ENCODE data around the gene VSIG10. TPM values are rescaled to one million over a fixed set of nuclear protein-coding genes. Genes with fewer than 3 reads are reported as not detected.

The VSIG10 gene
- total and polyA plus RNA-seq, 2 of the 4 experiments (the other 2 are of a cell fraction) = 5.9 to 10.0 TPM

- ATAC-seq (ENCODE audit: low read depth) (no peak), DNase-seq (no peak)
- H2AFZ ChIP-seq (replicated peaks; ENCODE audit: low read length, poor library complexity) = no peak overlapping the region
- no peaks in the 10 kb centered on the region for H3K36me3 ChIP-seq (ENCODE audit: control insufficient read depth, insufficient read depth, low read length)
- no peak overlapping the region for H3K4me3 ChIP-seq (ENCODE audit: insufficient read depth, low read depth, low read length)
- dilution Hi-C loops (cut with HindIII; ENCODE audit: low sequenced_read_pairs, unreplicated experiment) = no loop called here
- no peak overlapping the region for H3K4me2 ChIP-seq (ENCODE audit: low read depth, low read length)
- no peak overlapping the region for H2AK5ac ChIP-seq (ENCODE audit: low read depth, low read length)
- no peak overlapping the region for H3K56ac ChIP-seq (ENCODE audit: extremely low read depth, insufficient read depth, low read length)
- no peak overlapping the region for H2BK15ac ChIP-seq (ENCODE audit: low read depth, low read length)
- H2BK120ac ChIP-seq (ENCODE audit: low read depth, low read length) = no peak overlapping the region
- H3K4me1 ChIP-seq (ENCODE audit: control insufficient read depth, insufficient read depth, low read length) = no peaks in the 10 kb centered on the region
- ChIA-PET CTCF (no interaction called here), POLR2A (ENCODE audit: unreplicated experiment) (no interaction called here)
- WGBS, 2 experiments (ENCODE audit: extremely low coverage in 2 of 2, insufficient read length in 1 of 2) = no CpG with 5 or more reads among the region's 5 CpGs
- no peak overlapping the region for H4K5ac ChIP-seq (ENCODE audit: low read depth, low read length)
- no peak overlapping the region for H3K23ac ChIP-seq (ENCODE audit: low read depth, low read length)
- no peaks in the 10 kb centered on the region for H3K27me3 ChIP-seq (ENCODE audit: control insufficient read depth, insufficient read depth, low read length)
- TF ChIP-seq MAZ (IDR thresholded peaks at IDR 0.05; ENCODE audit: borderline replicate concordance, low read depth, low read length) (no peak), RFX5 (IDR thresholded peaks at IDR 0.05; ENCODE audit: low read depth, low read length) (no peak), CEBPB (IDR thresholded peaks at IDR 0.05; ENCODE audit: low read depth, low read length) (no peak), MAFK (IDR thresholded peaks at IDR 0.05; ENCODE audit: low read depth, low read length) (no peak)
- no peaks in the 10 kb centered on the region for H4K20me1 ChIP-seq (ENCODE audit: insufficient read depth, low read length)
- no peak overlapping the region for H3K9ac ChIP-seq (ENCODE audit: low read depth, low read length)
- in situ Hi-C loops (cut with MboI; ENCODE audit: low sequenced_read_pairs) = loop anchor here (25.0 kb wide), 1 partner anchor 266 kb away; no protein-coding TSS in a partner anchor
- intact Hi-C loops (cut with micrococcal nuclease) = no loop called here
- H3K9me3 ChIP-seq (ENCODE audit: control insufficient read depth, insufficient read depth, low read length) = no peaks in the 10 kb centered on the region
- no peak overlapping the region for H2BK20ac ChIP-seq (ENCODE audit: low read depth, low read length)
- H3K18ac ChIP-seq (ENCODE audit: low read depth, low read length) = no peak overlapping the region
- no peak overlapping the region for H2AK9ac ChIP-seq (replicated peaks; ENCODE audit: low read depth, low read length, poor library complexity)
- no peak overlapping the region for H2BK5ac ChIP-seq (ENCODE audit: low read depth, low read length, poor library complexity, severe bottlenecking)
- no peak overlapping the region for H3K14ac ChIP-seq (replicated peaks; ENCODE audit: low read depth, low read length)
- H3K9me1 ChIP-seq (ENCODE audit: insufficient read depth, low read length) = no peaks in the 10 kb centered on the region
- no peak overlapping the region for H3K4ac ChIP-seq (ENCODE audit: low read depth, low read length)
- no peak overlapping the region for H4K91ac ChIP-seq (ENCODE audit: insufficient read depth, low read depth, low read length)
- no peaks in the 10 kb centered on the region for H3K79me1 ChIP-seq (ENCODE audit: low read depth in 1 of 2, low read length in 2 of 2)
- H3K27ac ChIP-seq (ENCODE audit: insufficient read depth, low read length) = no peak overlapping the region
- no TSS peak for BruUV-seq (replicated peaks)
- no peak overlapping the region for H4K8ac ChIP-seq (ENCODE audit: low read depth in 2 of 2, low read length in 2 of 2)
Observed at GRCh38 chr12:118127867-118128266, 24.1 kb upstream of the VSIG10 start.

All from IMR-90 (cell line).